ENCODE data around the gene LRRC59.

The LRRC59 gene

DNA sequence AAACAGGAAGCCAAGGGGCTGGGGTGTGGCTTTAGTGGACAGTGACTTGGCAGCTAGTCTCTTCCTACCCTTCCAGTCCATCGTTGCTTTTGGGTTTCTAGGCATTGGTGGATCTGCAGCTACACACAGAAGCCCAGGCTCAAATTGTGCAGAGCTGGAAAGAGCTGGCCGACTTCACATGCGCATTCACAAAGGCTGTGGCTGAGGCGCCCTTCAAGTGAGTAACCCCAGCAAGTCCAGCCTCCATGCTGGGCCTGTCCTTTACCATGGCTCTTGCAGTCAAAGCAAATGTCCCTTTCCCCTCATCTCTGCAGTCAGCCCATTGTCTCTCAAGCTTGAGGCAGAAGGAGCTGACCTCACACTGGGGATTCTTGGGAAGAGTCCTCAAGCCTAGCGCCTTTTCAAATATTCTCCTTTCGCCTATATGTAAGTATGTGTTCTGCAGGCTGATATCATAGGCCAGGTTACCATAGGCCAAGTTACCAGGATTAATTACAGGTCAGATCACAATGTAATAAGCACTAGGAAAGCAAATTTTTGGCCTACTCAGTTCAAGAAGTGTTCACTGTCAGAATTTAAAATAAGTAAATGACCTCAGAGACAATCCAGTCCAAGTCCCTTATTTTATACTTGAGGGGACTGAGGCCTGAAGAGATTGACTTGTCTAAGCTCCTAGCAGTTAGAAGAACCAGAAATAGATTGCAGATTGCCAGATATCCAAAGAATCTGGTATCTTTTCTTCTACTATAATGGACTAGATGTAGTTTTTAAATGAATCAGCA is 17.8 kb downstream of the LRRC59 start:
- no peak for TF ChIP-seq POLR2AphosphoS5 (IDR thresholded peaks at IDR 0.05; ENCODE audit: low read depth, low read length)
- TF ChIP-seq POLR2A (IDR thresholded peaks at IDR 0.05; ENCODE audit: low read depth, low read length): no peak
- no peak for TF ChIP-seq TAF1 (IDR thresholded peaks at IDR 0.05; ENCODE audit: borderline replicate concordance, low read depth, low read length)
- FAIRE-seq: no peak
- no peak for DNase-seq (ENCODE audit: insufficient read length)

DNA sequence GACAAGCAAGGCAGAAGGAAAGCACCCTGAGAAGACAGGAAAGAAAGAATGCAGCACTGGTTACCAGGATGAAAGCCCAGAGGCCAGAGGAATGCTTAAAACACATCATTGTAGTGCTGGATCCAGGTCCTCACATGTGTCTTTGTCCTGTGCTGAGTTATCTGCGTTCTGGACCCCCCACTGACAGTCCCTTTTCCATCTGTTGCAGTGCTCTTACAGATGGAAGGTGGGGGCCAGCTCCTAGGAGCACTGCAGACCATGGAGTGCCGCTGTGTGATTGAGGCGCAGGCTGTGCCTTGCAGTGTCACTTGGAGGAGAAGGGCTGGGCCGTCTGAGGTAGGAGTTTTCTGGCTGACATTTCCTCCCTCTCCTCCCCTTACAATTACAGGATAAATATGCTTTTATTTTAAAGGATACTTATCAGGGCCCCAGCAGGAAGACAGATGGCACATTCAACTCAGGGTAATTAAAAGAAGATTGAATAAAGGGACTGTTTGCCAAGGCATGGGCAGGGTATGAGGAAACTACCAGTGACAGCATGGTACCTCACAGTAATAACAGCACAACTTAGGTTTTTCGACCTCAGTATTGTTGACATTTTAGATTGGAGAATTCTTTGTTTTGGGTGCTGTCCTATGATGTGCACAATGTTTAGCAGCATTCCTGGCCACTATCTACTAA is 21.3 kb downstream of the LRRC59 start:
- FAIRE-seq (no peak), DNase-seq (ENCODE audit: insufficient read length) (no peak)
- TF ChIP-seq POLR2AphosphoS5 (IDR thresholded peaks at IDR 0.05; ENCODE audit: low read depth, low read length) (no peak), TAF1 (IDR thresholded peaks at IDR 0.05; ENCODE audit: borderline replicate concordance, low read depth, low read length) (no peak), POLR2A (IDR thresholded peaks at IDR 0.05; ENCODE audit: low read depth, low read length) (no peak)

DNA sequence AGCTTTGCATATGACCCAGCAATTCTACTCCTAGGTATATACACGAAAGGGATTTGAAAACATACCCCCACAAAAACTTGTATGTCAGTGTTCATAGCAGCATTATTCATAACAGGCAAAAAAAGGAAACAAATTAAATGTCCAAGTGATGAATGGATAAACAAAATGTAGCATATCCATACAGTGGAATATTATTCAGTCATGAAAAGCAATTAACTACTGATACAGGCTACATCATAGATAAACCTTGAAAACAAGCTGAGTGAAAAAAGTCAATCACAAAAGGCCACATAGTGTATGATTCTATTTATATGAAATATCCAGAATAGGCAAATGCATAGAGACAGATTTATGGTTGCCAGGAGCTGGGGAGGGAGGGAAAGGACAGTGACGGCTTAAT is 23.6 kb downstream of the LRRC59 start:
- FAIRE-seq: no peak

DNA sequence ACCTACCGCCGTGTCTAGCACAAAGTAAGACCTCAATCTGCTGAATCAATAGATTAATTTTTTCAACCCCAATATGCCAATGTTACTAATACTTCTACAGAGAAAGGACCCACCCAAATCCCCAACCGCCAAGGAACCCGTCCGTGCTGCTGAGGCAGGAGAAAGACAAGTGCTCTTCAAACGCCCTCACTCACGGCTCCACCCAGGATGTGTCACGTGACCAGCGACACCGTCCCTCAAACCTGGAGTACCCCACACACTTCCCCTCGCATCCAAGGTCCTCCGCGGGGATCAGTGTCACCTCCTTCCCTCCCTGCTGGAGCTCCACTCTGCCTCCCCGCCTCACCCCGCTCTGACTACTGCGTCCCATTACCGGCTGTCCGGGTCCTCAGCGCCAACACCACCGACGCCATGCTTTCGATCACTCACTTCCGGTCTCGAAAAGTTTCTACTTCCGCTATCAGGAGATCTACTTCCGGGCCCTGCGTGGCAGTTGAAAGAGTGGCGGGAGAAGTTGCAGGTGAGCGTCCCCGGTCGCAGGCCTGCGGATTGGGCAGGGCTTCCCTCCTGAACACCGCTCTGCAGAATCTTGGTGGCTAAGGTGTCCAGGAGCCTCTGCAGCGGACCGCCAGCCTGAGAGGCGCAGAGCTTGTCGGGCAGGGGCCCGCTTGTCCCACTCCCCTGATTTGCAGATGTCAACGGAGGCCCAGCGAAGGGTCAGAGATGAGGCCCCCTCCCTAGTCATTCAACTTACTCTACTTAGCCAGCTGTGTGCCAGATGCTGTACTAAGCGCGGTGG is 24.4 kb downstream of the LRRC59 start, which contains the start of the genes EME1 and MRPL27:
TSS of gene EME1 (plus strand) at position 472 of the 799 bp plus-strand sequence. CDS start 1,980 bp downstream, outside the sequence.
TSS of gene MRPL27 (minus strand) at position 427 of the 799 bp plus-strand sequence. CDS start at position 413, 14 bp downstream.
- TF ChIP-seq POLR2A (IDR thresholded peaks at IDR 0.05; ENCODE audit: low read depth, low read length) (peak; percentile 99), TAF1 (IDR thresholded peaks at IDR 0.05; ENCODE audit: borderline replicate concordance, low read depth, low read length) (peak; percentile 95), POLR2AphosphoS5 (IDR thresholded peaks at IDR 0.05; ENCODE audit: low read depth, low read length) (peak; percentile 97)
- peak; percentile 88 for DNase-seq (ENCODE audit: insufficient read length)
- peak; percentile 96 for FAIRE-seq

More for the DNA sequence above, 23.6 kb downstream of the LRRC59 start:
- TF ChIP-seq POLR2A (IDR thresholded peaks at IDR 0.05; ENCODE audit: low read depth, low read length) (no peak), POLR2AphosphoS5 (IDR thresholded peaks at IDR 0.05; ENCODE audit: low read depth, low read length) (no peak), TAF1 (IDR thresholded peaks at IDR 0.05; ENCODE audit: borderline replicate concordance, low read depth, low read length) (no peak)
- no peak for DNase-seq (ENCODE audit: insufficient read length)

DNA sequence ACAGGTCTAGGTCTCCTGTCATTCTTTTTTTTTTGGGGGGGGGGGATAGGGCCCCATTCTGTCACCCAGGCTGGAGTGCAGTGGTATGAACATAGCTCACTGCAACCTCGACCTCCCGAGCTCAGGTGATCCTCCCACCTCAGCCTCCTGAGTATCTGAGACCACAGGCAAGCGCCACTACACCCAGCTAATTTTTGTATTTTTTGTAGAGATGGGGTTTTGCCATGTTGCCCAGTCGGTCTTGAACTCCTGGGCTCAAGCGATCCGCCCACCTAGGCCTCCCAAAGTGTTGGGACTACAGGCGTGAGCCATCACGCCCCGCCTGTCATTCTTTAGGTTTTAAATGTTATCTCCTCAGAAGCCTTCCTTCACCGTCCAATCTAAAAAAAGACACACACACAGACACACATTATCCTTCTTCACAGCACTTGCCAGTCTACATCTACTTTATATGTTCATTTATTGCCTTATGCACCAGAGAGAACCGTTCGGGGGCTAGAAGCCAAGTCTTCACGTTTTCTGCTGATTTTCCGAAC is 25.0 kb downstream of the LRRC59 start:
- DNase-seq (ENCODE audit: insufficient read length): no peak
- no peak for FAIRE-seq
- TF ChIP-seq POLR2AphosphoS5 (IDR thresholded peaks at IDR 0.05; ENCODE audit: low read depth, low read length): no peak
- TF ChIP-seq TAF1 (IDR thresholded peaks at IDR 0.05; ENCODE audit: borderline replicate concordance, low read depth, low read length): no peak
- no peak for TF ChIP-seq POLR2A (IDR thresholded peaks at IDR 0.05; ENCODE audit: low read depth, low read length)

DNA sequence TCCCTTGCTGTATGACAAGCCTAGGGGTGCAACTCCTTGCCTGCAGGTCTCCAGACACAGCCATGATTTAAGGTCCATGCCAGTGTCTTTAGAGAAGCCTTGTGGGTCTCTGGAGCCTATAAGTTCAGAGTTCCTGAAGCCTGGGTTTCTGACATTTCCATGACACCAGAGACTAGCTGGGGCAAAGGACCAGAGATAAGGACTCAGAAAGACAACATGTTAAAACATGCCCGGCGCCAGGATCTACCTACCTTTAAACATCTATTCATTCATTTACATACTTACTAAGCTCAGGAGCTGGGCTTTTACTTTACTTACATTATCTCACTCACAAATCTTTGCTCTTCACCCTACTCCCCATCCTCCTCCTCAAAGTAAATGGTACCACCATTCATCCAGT is 25.8 kb downstream of the LRRC59 start:
- TF ChIP-seq POLR2A (IDR thresholded peaks at IDR 0.05; ENCODE audit: low read depth, low read length) (no peak), POLR2AphosphoS5 (IDR thresholded peaks at IDR 0.05; ENCODE audit: low read depth, low read length) (no peak), TAF1 (IDR thresholded peaks at IDR 0.05; ENCODE audit: borderline replicate concordance, low read depth, low read length) (no peak)
- DNase-seq (ENCODE audit: insufficient read length): no peak
- no peak for FAIRE-seq

DNA sequence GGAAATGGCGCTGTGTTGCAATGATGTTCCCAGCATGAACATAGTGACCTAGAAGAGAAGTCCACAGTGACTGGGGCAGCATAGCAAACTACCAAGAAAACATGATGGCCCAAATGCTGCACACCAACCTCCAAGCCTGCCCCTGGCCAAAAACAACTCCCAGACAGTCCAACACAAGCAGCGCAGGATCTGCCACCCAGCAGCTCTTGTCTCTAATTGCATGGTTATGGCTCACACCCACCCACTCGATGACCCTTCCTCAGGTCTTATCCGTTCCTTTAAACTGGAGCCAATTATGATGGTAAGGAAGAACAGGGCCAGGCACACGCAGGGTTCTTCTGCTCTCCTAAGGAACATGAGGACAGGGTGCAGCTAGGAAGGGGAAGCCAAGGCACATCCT is 27.3 kb downstream of the LRRC59 start:
- DNase-seq (ENCODE audit: insufficient read length) (no peak), FAIRE-seq (no peak)
- TF ChIP-seq POLR2A (IDR thresholded peaks at IDR 0.05; ENCODE audit: low read depth, low read length) (no peak), POLR2AphosphoS5 (IDR thresholded peaks at IDR 0.05; ENCODE audit: low read depth, low read length) (no peak), TAF1 (IDR thresholded peaks at IDR 0.05; ENCODE audit: borderline replicate concordance, low read depth, low read length) (no peak)

DNA sequence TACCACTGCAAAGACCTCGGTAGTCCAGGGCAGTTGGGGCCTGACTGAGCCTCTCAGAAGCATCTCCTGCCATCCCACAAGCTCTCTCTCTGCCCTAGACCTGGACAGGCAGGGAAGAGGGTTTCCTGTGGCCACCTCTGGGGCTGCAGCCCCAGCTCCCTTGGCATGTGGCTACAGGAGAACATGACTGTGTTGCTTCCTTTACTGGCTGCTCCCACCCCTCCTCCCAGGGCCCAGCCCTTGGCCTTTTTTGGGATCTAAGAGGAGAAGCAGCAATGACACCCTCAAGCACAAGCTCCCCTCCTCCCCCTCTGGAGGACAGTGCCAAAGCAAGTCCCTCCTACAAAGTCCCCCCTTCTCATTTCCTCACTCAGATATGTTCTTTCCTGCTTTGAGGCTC is 29.9 kb downstream of the LRRC59 start:
- FAIRE-seq (no peak), DNase-seq (ENCODE audit: insufficient read length) (no peak)
- TF ChIP-seq TAF1 (IDR thresholded peaks at IDR 0.05; ENCODE audit: borderline replicate concordance, low read depth, low read length): no peak
- TF ChIP-seq POLR2A (IDR thresholded peaks at IDR 0.05; ENCODE audit: low read depth, low read length): no peak
- TF ChIP-seq POLR2AphosphoS5 (IDR thresholded peaks at IDR 0.05; ENCODE audit: low read depth, low read length): no peak

DNA sequence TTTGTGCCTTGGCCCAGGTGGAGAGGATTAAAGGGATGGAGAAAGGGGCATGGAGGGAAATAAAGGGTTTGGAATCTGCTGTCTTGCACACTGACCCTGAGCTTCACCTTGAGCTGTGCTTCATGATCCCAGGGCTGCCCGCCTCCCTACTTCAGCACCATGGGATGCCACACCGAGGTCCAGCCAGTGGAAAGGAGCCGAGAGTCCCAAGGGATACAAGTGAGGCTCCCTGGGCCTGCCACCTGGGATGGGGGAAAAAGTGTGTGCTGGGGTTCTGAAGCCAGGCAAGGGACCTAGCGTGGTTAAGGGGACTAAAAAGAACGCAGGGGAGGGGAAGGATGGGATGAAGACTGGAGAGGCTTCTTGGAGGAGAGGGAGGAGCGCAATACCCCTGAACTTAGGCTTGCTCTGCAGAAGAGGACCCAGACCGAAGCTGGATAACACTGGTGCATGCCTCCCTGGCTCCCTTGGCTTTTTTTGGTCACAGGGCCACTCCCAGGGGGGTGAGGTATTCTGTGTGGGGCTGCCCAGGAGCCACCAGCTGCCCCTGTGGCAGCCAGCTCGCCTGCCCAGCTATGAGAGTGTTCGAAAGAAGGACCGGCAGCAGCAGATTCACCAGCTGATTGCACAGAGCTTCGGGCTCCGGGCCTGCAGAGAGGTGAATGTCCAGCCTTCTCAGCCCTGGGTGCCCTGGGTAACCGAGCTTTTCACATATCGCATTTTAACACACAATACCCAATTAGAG is 31.5 kb downstream of the LRRC59 start:
- TF ChIP-seq POLR2AphosphoS5 (IDR thresholded peaks at IDR 0.05; ENCODE audit: low read depth, low read length): no peak
- TF ChIP-seq TAF1 (IDR thresholded peaks at IDR 0.05; ENCODE audit: borderline replicate concordance, low read depth, low read length): no peak
- TF ChIP-seq POLR2A (IDR thresholded peaks at IDR 0.05; ENCODE audit: low read depth, low read length): no peak
- FAIRE-seq (no peak), DNase-seq (ENCODE audit: insufficient read length) (no peak)

DNA sequence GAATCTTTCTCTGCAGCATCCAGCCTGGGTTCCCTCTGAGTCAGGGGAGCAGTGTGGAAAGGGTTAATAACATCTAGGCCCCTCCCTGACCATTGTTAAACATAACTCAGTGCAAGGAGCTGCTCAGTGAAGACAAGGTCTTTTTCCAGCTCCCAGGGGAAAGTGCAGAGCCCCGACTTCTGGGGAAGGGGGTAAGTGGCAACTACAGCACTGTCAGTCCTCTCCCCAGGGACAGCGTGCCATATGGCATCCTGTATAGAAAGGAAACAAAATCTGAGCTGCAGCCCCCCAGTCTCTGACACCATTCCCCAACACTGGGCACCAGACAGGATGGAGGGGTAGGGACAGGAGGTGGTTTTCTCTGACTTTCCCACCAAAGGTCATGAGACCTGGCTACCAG is 32.2 kb downstream of the LRRC59 start:
- DNase-seq (ENCODE audit: insufficient read length) (no peak), FAIRE-seq (no peak)
- TF ChIP-seq TAF1 (IDR thresholded peaks at IDR 0.05; ENCODE audit: borderline replicate concordance, low read depth, low read length) (no peak), POLR2A (IDR thresholded peaks at IDR 0.05; ENCODE audit: low read depth, low read length) (no peak), POLR2AphosphoS5 (IDR thresholded peaks at IDR 0.05; ENCODE audit: low read depth, low read length) (no peak)
